ENCODE measurements around the gene C9.
"Not testable (repeated sequence)": the region's sequence is repeated elsewhere in the genome, so short reads cannot be mapped to it uniquely, and the experiment has no call there.

Gene C9

DNA sequence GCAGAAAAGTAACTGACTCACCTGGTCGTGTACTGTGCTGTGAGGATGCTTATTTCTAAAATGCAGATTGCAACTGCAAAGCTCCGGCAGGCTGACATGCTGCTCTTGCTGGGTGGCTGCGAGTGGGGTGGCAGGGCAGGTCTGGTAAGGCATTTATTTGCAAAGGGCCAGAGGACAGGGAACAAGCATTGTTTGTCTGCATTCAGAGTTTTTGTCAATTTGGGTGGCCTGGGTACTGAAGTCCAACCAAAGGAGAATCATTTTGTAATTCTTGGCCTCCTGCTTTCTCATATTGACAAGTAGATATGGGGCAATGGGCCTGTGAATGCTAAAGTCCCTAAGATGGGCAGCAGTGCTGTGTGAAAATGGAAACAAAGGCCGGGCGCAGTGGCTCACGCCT is at the start of gene C9:
Gene C9, minus strand, starts transcription at position 129 of the 400 bp plus-strand sequence. Its CDS starts 31 bp downstream, at position 98.
- DNase-seq = no peak

DNA sequence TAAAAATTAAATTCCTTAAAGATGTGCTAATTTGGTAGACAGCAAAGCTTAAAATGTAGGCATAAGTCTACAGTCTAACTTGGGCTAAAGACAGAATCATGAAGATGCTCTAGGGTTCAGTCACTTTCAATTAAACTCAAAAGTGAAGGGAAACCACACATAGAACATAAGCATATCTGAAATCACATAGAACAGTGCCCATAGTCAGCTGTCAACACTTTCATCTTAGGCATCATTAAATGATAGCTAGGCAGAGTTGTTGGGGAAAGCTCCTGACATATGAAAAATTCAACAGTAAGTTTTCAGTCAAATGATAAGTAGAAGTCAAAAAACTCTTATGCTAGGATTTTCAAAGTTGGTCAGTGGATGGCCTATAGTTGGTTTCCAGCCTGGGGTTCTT is 49.5 kb upstream of the C9 start:
- no peak for DNase-seq

DNA sequence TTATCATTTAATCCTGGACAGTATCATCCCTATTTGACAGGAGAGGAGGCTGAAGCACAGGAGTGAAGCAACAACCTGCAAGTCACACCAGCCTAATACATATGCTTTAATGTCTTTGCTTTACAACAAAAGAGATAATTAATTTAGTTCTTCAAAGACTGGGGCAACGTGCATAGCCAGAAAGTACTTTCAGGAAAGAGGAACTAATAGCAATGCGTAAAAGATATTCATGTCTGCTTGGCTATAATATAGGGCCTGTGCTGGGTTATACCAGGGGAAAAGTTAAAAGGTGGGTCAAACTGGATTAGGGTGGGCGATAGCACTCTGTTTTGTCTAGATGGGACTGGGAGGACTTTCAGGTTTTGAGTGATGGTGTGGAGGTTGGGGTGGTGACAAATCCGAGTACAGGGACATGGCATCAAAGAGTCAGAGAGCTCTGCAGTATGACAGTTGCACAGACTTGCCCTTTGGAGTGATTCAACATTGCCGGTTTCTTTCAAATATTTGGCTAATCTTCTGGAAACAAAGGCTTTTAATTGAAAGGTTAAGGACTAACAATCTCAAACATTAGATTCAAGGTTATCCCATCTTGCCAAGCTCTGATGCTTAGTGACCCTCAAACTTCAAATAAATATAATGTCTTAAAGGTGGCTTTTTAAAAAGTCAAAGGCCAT is 48.6 kb upstream of the C9 start:
- DNase-seq = no peak

DNA sequence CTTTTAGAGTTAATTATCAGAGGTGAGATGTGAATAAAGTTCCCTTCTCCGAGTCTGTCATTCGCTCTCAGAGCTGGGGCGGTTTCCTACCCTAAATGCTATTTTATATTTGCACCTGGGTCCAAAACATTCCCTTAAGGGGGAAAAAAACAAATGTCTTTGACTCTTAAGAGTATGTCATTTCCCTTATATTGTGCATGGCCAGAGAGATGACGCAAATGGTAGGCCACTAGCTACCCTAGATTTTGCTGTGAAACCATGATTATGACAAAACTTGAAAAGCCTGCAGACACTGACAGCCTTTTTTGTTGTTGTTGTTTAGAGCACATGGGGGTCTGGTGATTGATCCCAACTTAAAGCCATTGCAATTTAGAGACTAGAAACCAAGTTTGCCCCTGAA is 47.7 kb upstream of the C9 start:
- no peak for DNase-seq

DNA sequence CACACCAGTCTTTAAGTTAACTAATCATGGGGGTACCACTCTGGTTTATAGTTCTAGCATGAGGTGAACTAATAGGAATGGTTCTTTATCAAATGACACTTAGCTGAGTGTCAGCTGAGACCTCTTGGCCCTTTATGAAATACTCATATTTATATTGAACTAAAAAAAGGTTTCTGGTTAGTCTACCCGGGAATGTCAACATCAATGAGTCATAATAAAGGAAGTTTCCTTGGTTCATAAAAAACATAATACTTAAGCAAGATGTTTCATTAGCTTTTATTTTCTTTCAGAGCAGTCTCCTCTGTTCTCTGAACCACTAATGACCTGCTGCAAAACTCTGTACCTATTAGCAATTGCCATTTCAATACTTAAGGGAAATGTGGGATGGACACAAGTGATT is 46.8 kb upstream of the C9 start:
- DNase-seq = no peak

DNA sequence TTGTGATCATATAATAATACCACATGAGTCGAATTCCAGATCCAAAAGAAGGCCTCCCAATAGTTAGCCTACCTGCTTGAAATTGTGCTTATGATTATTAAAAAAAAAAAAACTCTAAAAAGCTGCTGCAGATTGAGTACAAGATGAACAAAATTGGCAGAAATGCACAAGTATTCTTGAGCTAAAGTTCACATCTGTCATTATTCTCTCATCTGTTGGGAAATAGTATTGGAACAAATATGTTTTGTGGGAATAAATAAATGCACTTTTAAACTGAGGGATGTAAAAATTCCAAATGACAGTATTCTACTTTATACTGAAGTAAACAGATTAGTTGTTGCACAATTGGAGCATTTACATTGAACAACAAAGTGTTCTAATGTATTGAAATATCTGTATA is 44.7 kb upstream of the C9 start:
- DNase-seq = no peak

DNA sequence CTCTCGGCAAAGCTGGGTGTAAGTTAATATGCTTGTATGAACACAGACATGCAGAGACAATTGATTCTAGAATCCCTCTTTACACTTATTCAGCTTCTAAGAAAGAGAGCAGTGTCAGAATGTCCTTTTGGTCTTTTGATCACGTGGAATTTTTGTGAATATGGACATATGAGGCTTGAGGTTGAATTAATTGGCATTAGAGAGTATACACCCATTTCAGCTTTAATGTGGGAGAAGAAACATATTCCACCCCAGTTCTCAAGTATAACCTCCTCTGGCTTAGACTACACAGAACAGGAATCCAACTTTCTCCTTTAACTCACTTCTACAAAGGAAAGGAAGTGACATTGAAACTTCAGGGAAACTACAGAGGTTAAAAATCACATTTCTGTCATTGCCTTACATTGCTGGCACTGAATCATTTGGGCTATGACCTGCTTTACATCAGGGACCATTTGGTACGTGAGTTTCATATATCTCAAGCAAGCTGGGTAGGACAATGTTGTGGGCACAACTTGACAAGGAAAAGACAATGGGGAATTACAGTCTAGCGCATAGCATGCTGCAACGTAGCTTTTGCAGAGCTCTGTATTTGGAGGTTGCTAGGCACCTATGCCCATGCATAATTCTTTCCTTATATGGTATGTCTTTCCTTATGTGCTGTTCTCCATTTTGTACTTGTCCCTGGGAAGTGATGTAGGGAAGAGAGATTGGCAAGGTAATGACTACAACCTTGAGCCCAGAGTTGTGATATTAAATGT is 41.0 kb upstream of the C9 start:
- DNase-seq = no peak

DNA sequence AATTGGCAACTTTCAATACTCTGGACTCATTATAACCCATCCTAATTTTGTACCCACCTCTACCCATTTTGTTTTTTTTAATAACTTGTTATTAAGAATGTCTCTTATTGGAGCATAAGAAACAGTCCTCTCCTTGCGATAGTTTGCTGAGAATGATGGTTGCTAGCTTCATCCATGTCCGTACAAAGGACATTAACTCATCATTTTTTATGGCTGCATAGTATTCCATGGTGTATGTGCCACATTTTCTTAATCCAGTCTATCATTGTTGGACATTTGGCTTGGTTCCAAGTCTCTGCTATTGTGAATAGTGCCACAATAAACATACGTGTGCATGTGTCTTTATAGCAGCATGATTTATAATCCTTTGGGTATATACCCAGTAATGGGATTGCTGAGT is 39.5 kb upstream of the C9 start:
- DNase-seq = not testable (repeated sequence)

DNA sequence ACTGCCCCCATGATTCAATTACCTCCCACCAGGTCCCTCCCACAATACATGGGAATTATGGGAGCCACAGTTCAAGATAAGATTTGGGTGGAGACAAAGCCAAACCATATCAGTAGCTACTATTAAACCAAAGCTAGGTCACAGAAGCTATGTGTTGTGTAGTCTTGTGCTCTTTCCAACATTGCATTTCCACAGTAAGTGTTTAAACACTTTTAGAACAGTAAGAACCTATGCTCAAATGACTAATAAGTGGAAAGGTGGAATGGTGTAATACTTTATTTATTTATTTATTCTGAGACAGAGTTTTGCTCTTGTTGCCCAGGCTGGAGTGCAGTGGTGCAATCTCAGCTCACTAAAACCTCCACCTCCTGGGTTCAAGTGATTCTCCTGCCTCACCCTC is 37.8 kb upstream of the C9 start:
- DNase-seq = not testable (repeated sequence)

DNA sequence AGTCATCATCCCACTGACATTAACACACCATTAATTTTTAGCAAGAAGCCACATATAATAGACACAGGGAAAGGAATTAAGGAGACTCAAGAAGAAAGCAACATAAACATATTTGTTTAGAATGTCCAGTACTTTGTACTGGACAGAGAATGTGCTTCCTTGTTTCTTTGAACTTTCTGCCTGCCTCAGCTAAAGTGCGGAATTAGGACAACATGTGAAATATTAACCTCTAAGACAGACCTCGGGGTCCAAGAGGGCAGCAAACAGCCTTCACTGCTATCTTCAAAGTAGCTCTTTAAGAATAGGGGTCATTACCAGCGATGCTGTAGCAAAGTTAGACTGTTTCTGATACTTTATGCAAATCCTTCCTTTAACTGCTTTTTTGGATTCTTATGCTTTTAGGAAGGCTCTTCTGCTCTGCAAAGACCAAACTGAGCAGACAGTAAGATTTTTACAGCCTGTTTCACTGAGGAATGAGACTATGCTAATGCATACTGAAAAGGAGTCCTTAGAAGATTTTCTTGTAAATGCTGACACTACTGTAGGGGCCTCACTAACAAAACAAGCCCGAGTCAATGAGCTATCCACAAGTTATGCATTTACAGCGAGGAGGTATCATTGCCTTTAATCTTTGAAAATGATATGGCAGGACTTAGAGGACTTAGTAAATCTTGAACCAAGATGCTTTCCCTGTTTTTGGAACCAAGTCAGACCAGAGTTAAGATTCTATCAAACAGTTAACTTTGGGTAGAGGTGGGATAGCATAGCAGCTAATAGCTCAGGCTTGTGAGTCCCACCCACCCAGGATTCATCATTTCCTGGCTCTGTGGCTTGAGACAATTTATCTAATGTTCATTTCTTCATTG is 36.7 kb upstream of the C9 start:
- no peak for DNase-seq

DNA sequence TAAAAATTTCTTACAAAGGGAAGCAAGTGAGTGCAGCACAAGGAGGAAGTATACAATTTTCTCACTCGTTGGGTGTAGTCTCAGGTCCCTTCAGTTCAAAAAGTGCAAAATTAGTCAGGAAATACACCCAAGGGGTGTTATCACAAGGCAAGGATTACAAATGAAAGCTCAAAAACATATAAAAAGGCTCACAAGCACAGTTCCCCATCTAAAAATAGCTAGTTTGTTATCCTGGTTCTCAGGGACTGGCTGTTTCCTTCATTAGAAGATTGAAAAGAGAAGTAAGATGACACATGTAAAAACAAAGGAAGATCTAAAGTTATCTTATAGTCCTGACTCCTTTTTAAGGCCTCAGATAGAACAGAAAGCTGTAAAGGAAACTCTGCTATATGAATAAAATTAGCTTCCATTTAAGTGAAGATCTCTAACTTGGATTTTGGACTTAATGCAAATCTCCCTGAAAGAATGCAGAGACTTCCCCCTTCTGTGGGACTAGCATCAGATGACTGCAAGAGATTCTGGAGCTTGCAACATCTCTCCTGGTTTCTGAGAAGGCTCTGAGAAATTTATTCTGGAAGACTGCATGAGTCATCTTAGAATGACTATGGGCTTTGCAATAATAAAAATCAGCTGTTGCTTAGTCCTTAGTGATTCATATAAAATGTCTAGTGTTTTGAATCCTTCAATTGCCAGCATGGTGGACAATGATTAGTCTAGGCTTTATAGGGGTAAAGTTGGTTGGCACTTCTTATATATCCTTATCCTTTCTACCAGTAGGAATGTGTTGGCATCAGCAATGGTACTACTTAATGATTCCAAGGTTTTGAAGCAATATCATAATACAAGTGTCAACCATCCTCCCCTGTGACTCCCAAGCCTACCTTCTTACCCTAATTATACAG is 35.1 kb upstream of the C9 start:
- DNase-seq = no peak

DNA sequence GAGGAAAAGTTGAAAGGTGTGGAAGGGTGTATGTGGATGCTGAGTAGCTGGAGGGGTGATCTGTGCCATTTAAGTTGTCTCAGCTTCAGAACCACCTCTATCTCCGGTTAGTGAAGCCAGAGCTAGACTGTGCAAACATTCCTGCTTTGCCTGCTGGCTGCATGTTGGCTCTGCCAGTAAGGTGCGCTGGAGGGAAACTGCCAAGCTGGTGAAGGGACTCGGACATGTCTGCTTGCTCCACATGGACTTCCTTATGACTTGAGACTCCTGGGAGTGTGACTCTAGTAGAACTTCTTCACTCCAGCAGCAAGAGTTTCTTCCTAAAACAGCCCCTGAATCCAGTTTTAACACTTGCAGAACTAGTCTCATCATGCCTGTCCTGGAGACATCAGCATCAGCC is 32.5 kb upstream of the C9 start:
- DNase-seq = no peak

DNA sequence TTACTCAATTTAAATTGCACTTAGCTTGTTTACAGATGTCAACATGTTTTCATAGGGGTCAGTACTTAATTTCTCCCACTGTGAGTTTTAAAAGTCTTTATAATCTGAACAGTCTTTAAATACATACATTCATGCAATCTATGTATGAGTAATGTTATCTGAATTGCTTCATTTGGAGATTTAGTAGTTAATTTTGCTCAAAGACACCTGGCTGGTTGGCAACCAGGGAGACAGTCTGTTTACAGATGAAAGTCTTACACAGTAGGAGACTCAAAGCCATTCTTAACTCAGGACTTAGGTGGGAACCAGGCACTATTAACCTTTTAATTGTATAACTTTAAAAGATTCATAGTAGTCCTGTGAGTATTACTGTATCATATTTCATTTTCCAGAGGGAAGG is 31.2 kb upstream of the C9 start:
- no peak for DNase-seq

DNA sequence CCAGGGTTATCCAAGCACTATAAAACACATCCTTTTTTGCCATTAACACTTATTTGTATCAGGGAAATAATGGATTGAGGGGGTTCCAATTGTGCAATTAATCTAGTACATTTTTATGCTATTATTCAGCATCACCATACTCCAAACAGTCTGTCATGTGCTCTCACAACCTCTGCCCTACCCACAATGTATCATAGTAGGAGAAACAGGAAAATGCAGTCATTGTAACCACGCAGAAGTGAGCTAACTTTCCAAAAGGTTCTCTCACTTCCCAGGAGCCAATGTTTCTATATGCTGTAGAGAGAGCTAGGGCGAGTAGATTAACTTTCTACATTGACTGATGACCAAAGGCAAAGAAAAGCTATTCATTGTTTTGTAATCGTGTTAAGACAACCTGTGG is 30.7 kb upstream of the C9 start:
- no peak for DNase-seq

DNA sequence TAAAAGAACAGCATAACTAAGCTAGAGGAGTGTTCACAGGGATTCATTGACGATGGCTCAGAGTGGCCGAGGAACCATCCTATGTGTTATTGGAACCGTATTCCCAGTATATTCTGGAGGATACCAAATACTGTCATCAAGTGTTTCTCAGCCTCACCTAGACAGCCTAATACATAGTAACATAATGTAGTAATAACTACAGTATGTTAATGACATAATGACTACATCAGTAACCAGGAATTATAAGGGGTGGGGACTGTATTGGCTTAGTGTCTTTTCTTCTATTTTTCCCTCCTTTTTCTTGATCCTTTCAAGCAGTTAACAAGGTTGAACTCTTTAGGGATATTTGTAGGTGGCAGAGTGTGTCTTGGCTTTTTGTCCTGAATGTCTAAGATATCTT is 26.6 kb upstream of the C9 start:
- DNase-seq = no peak

DNA sequence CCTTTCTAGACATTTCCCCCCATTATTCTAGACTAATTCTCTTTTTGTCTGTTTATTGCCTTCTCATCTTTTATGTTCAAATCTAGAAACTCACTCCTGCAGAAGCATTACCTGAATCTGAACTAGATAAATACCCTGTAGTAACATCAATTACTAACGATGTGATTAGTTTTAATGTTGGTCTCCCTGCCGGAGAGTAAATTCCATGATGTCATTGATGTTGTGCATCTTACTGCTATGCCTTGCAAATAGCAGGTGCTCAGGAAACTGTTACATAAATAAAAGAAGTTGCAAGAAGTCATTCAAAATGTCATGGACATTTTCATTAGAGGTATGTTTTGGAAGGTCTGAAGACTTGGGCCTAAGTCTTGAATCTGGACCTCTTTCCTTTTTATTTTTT is 23.0 kb upstream of the C9 start:
- DNase-seq = no peak

DNA sequence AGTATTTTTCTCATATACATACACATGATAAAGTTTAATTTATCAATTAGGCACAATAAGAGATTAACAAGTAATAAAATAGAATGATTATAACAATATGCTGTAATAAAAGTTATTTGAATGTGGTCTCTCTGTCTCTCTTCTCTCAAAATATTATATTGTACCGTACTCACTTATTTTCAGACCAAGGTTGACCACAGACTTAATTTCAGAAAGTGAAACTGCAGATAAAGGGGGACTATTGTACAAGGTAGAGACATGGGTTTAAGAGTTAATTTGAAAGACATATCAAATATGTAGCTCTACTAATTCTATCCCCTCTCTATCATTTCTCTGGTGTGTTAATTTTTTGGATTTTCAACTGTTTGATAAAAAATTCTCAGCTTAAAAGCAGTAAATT is 20.0 kb upstream of the C9 start:
- DNase-seq = no peak

DNA sequence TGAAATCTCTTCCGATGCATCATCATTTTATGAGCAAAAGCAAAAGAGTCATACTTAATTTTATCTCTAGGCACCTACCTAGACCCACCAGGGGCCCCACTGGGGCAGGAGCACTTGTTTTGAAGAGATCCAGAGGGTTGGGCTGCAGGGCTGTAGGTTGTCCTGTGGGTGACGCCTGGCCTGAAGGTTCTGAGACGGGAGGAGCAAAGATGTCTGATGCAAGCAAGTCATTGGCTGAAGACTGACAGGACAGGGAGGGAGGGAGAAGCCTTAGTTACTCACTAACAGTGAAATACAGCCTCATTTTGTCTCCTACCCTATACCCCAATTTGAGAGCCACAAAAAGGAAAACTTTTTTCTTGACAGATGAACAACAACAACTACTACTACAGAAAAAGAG is 17.1 kb upstream of the C9 start:
- DNase-seq = no peak

DNA sequence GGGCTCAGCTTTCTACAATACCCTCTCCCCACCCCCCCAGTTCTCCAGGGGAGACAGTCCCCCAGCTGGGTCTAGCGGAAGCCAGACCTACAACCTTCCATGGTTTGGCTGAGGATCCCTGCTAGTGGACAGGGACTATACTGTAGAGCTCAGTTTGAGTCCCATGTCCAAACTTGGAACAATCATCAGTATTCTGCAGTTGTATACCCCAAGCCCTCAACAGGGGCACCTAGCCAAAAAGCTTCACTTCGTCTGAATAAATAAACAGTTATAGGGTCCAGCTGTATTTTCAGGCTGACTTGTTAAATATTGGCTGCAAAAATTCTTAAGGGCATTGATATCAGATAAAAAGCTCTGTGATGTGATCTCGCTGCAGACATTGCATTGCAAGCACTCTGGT is 15.4 kb upstream of the C9 start:
- DNase-seq = no peak

DNA sequence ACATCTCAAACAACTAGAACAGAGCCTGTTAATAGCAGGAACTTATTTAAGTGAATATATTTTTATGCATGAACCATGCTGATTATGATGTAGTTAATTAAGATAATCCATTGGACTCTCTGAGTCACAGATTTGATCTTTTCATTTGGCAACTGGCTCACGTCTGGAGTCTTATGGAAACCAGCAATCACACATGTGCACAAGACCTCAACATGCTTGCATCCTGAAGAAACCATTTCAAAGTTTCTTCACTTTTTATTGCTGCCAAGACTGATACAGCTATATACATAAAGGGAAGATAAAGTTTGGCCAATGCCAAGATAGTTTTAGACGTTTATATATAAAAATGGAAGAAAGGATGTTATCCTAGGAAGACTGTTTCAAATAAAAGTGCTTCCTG is 13.3 kb upstream of the C9 start:
- no peak for DNase-seq

DNA sequence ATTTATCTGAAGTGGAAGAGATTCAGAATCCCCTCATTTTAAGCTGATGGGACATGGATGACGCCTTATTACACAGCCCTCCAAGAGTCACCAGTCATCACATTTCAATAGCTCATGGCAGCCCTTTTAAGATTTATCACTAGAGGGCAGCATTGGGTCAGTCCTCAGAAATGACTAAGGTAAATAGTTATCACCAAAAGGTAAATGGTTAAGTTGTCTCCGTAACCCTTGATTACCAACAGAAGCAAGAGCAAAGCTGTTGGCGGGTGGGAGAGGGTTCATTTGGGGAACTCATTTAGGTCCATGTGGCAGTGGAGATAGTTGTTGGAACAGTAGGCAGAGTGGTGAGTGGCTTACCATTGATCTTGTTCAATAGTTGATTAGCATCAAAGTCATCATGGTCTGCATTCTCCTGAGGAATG is 12.0 kb upstream of the C9 start:
- peak in 2 of 14 donors; percentile 2 to 10 for DNase-seq

DNA sequence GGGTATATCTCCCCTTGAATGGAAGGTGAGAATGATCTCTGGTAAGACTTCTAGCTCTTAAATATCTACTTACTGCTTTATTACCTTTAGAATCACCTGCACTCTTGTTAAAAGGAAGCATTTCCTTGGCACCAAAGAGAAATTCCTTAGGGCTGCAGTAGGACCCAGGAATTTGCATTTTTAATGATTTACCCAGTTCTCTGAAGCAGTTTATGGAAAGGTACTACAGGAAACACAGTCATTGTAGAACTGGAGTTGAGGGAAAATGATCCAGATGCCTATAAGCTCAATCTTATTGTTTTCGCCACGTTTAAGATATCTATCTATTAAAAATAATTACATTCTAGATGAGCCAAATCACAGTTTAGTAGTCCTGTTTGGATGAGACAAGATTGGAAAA is 9.5 kb upstream of the C9 start:
- no peak for DNase-seq

DNA sequence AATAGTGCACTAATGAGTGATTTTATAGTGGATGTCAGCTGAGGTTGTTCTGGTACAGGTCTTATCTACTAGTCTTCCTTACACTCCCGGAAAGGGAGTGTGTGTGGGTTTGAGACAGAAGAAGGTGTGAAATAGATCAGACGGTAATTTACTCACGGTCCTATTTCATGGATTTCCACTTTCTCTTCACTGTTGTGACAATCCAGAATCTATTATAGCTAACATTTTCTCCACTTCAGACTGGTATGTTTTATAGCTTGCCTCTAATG is 7.0 kb upstream of the C9 start:
- no peak for DNase-seq
